ENCODE measurements around the gene C19orf81.
A peak's percentile ranks its signal among the peaks of the same experiment; 100 is the strongest.

Gene C19orf81

GRCh38 chr19:50679177-50680125 is 30.2 kb downstream of the C19orf81 start:
- TF ChIP-seq, protein P1, sequence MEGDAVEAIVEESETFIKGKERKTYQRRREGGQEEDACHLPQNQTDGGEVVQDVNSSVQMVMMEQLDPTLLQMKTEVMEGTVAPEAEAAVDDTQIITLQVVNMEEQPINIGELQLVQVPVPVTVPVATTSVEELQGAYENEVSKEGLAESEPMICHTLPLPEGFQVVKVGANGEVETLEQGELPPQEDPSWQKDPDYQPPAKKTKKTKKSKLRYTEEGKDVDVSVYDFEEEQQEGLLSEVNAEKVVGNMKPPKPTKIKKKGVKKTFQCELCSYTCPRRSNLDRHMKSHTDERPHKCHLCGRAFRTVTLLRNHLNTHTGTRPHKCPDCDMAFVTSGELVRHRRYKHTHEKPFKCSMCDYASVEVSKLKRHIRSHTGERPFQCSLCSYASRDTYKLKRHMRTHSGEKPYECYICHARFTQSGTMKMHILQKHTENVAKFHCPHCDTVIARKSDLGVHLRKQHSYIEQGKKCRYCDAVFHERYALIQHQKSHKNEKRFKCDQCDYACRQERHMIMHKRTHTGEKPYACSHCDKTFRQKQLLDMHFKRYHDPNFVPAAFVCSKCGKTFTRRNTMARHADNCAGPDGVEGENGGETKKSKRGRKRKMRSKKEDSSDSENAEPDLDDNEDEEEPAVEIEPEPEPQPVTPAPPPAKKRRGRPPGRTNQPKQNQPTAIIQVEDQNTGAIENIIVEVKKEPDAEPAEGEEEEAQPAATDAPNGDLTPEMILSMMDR (IDR thresholded peaks at IDR 0.05; ENCODE audit: extremely low read depth, missing control alignments) = no peak
- peak; percentile 97 for DNase-seq (ENCODE audit: low spot score)

DNA sequence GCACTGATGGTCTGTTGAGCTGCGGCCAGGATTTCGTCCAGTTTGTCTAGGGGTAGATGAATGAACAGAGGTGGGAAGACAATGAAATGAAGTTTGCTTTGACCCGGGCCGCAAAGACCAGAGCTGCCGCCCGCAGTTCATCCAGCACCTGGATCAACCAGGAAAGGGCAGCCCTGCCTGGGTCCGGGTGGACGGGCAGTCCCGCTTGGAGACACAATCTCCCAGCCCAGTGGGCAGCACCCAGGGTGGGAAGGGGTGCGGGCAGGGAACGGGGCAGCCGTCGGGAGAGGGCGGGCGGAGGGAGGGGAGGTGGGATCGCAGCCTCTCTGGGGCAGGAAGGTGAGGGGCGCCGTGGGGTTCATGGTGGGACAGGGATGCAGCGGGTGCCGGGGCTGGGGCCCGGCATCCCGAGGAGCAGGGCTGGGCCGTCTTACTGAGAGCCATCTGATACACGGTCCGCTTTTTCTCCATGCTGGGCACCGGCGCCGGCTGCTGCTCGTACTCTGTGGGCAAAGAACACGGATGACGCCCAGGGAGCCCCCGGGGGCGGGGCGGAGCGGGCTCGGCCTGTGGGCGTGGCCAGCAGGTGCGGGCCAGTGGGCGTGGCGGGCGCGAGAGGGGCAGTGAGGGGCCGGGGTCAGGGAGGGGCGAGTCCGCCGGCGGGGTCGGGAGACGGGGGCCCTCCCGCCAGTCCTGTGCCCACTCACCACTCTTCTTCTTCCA is 37.2 kb downstream of the C19orf81 start:
- TF ChIP-seq, protein P1 (IDR thresholded peaks at IDR 0.05; ENCODE audit: extremely low read depth, missing control alignments) = no peak
- no peak for DNase-seq (ENCODE audit: low spot score)

DNA sequence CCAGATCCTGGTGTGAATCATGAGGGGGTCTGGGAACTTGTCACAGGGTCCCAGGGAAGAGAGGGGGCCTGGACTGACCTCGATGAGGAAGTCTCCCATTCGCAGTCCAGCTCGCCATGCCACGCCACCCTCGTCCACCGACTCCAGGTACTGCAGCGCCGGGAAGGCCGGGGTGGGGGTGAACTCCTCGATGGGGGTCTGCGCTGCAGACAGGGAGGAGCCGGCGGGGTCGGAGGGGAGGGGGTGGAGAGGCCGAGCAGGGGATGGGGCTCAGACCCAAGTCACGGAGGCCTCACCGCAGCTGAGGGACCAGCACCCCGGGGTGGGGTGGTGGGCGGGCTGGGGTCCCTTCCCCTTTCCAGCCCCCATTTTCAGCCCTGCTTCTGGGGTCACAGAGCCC is 39.5 kb downstream of the C19orf81 start:
- TF ChIP-seq, protein P1 (IDR thresholded peaks at IDR 0.05; ENCODE audit: extremely low read depth, missing control alignments) = no peak
- DNase-seq (ENCODE audit: low spot score) = no peak

- no peak for DNase-seq (ENCODE audit: low spot score)
- TF ChIP-seq, protein P1 (IDR thresholded peaks at IDR 0.05; ENCODE audit: extremely low read depth, missing control alignments) = no peak
Observed at GRCh38 chr19:50690439-50690838, 41.2 kb downstream of the C19orf81 start.

DNA sequence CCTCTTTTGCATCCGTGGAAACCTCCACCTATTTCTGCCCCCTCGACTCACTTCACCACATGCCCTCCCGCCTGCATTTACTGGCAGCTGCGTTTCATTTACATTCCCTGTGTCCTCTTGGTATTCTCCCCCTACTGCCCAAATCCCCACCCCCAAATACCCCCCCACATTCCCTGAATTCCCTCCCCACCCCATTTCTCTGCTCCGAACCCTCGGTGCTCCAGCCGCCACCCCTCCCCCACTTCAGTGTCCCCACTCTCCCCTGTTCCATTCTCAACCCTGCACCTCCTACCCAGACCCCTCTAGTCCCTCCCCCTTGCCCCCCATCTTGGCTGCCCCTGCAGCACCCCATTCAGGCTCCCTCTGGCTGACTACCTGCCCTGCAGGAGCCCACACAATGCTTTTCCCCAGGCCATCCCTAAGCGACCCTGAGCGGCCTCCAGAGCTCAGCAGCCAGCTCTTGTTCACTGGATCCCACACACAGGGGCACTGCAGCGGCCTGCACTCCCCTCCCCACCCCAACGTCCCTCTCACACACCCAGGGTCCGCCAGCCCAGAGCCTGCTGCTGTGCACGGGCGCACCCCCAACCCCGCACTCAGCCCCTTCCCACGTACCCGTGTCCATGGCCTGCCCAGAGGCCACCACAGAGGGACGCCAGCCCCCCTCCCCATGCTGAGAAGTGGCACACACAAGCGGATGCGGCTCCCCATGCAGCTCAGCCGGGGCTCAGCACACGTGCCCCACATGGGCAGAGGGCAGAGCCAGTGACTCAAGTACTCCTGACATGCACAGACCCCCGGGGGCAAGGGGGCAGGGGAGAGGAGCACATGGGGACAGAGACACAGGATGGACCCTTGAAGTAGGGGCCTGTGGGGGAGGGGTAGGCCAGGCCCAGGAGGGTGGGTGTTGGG is 44.1 kb downstream of the C19orf81 start:
- no peak for DNase-seq (ENCODE audit: low spot score)
- TF ChIP-seq, protein P1 (IDR thresholded peaks at IDR 0.05; ENCODE audit: extremely low read depth, missing control alignments) = no peak

- TF ChIP-seq, protein P1 (IDR thresholded peaks at IDR 0.05; ENCODE audit: extremely low read depth, missing control alignments) = no peak
- DNase-seq (ENCODE audit: low spot score) = no peak
Observed at GRCh38 chr19:50694815-50695145, 45.5 kb downstream of the C19orf81 start.
